Esophagus muscularis mucosa (tissue), 2 donors: ENCODE measurements around the gene IQCN.

Experiments
- POLR2A ChIP-seq: fragments of 450-650 bp; IDR thresholded peaks from one replicate; pipeline ENCODE4 v1.6.1; 2017; ENCODE audit warnings: antibody characterized with exemption, moderate library complexity, mild to moderate bottlenecking, low read depth
- POLR2AphosphoS5 ChIP-seq, 2 donors: sonication (generic); formaldehyde crosslinking; IDR thresholded peaks; one replicate each; pipeline ENCODE4 v1.6.1; 2017; ENCODE audit warnings: antibody characterized with exemption in 2 of 2

GRCh38 chr19:18300930-18301717 is 26.9 kb upstream of the IQCN start:
- TF ChIP-seq POLR2AphosphoS5 (IDR thresholded peaks at IDR 0.05) = peak; percentile 69 to 74
- TF ChIP-seq POLR2A = no peak
